Keratinocyte (primary cell): ENCODE measurements around the gene KCNC1. TPM values are rescaled to one million over a fixed set of nuclear protein-coding genes. Genes with fewer than 3 reads are reported as not detected.
A peak's percentile ranks its signal among the peaks of the same experiment; 100 is the strongest.

Experiments used
- DNase-seq: peaks from one replicate; pipeline ENCODE4 v3.0.0-alpha.2; 2011; ENCODE audit warnings: low read depth, missing footprints, low spot score
- FAIRE-seq: peaks from 2 replicates; lab custom pipeline; 2011; peaks lifted over from hg19 to GRCh38; lab: Jason Lieb, UNC
- H2AFZ ChIP-seq: 2 replicates; pipeline ENCODE4 v1.6.0; 2012; ENCODE audit warnings: low read length, control low read depth, inconsistent platforms; ENCODE audit not compliant: control insufficient read depth
- H3K27ac ChIP-seq: 2 replicates; pipeline ENCODE4 v1.5.1; 2011; ENCODE audit warnings: low read length; ENCODE audit not compliant: control insufficient read depth, insufficient read depth
- H3K27me3 ChIP-seq: 3 replicates; pipeline ENCODE4 v1.6.0; 2011; ENCODE audit warnings: low read length; ENCODE audit not compliant: control insufficient read depth, insufficient read depth; ENCODE audit errors: extremely low read depth
- H3K36me3 ChIP-seq, 2 experiments: 2 replicates in 1 of 2; 3 replicates in 1 of 2; pipeline ENCODE4 v1.5.1; 2011; ENCODE audit warnings: low read length in 2 of 2, mild to moderate bottlenecking in 1 of 2; ENCODE audit not compliant: control insufficient read depth in 2 of 2, insufficient read depth in 2 of 2; ENCODE audit errors: extremely low read depth in 1 of 2
- H3K4me1 ChIP-seq: 3 replicates; pipeline ENCODE4 v1.5.1; 2011; ENCODE audit warnings: low read length; ENCODE audit not compliant: control insufficient read depth, insufficient read depth; ENCODE audit errors: extremely low read depth
- H3K4me2 ChIP-seq: 3 replicates; pipeline ENCODE4 v1.6.0; 2011; ENCODE audit warnings: low read depth, low read length; ENCODE audit not compliant: control insufficient read depth, insufficient read depth; ENCODE audit errors: extremely low read depth
- H3K4me3 ChIP-seq, 3 experiments: fragments of 200-600 bp in 1 of 3; sonication (generic) in 1 of 3; 2 replicates in 2 of 3; 3 replicates in 1 of 3; pipeline ENCODE4 v1.5.1; 2011 to 2016; ENCODE audit warnings: low read length in 3 of 3, mild to moderate bottlenecking in 3 of 3, control low read depth in 2 of 3, inconsistent platforms in 1 of 3, low read depth in 1 of 3, mixed read lengths in 1 of 3, mixed run types in 1 of 3, moderate library complexity in 1 of 3; ENCODE audit not compliant: control insufficient read depth in 2 of 3, insufficient read depth in 2 of 3; ENCODE audit errors: extremely low read depth in 1 of 3
- H3K79me2 ChIP-seq: 2 replicates; pipeline ENCODE4 v1.6.0; 2012; ENCODE audit warnings: low read length; ENCODE audit not compliant: control insufficient read depth, insufficient read depth
- H3K9ac ChIP-seq: 3 replicates; pipeline ENCODE4 v1.6.0; 2011; ENCODE audit warnings: low read length; ENCODE audit not compliant: control insufficient read depth, insufficient read depth; ENCODE audit errors: extremely low read depth
- H3K9me1 ChIP-seq: 3 replicates; pipeline ENCODE4 v1.6.0; 2011; ENCODE audit warnings: low read length; ENCODE audit not compliant: control insufficient read depth, insufficient read depth; ENCODE audit errors: extremely low read depth
- H3K9me3 ChIP-seq: 2 replicates; pipeline ENCODE4 v1.5.1; 2012; ENCODE audit warnings: low read depth, low read length; ENCODE audit not compliant: control insufficient read depth
- H4K20me1 ChIP-seq: 3 replicates; pipeline ENCODE4 v1.6.0; 2011; ENCODE audit warnings: low read length; ENCODE audit not compliant: control insufficient read depth, insufficient read depth; ENCODE audit errors: extremely low read depth
- EZH2 ChIP-seq: IDR thresholded peaks from one replicate; pipeline ENCODE4 v1.6.1; 2012; ENCODE audit warnings: inconsistent platforms, mild to moderate bottlenecking, low read length, moderate library complexity
- dilution Hi-C: fragments of 300-500 bp; cut with MboI; formaldehyde crosslinking; loops from one replicate; pipeline ENCODE4 v1.7.0; 2020; ENCODE audit warnings: low sequenced_read_pairs; ENCODE audit not compliant: extremely low pct_ligation_motif_present
- polyA plus RNA-seq, 5 experiments: library from polyadenylated mRNA; depleted of rRNA in 3 of 5; stranded (reverse) in 3 of 5; stranded (forward) in 1 of 5; unstranded in 1 of 5; fragments of >200 nt; gene quantifications; 1 replicate in 1 of 5; 2 replicates in 3 of 5; 3 replicates in 1 of 5; pipeline versions ENCODE4 v1.2.1 to v1.2.3, GENCODE V29; 2011 to 2012; ENCODE audit warnings: missing spikeins in 2 of 5, low read depth in 1 of 5, low replicate concordance in 1 of 5
- TF ChIP-seq, protein P1 (sequence below), 3 experiments: IDR thresholded peaks in 1 of 3; conservative IDR thresholded peaks in 1 of 3; optimal IDR thresholded peaks in 1 of 3; 2 replicates in 2 of 3; 3 replicates in 1 of 3; pipeline versions ENCODE3 to v1.5.1; 2011; ENCODE audit warnings: low read length in 3 of 3, mild to moderate bottlenecking in 3 of 3, moderate library complexity in 2 of 3, control low read depth in 1 of 3, inconsistent platforms in 1 of 3; ENCODE audit not compliant: insufficient read depth in 2 of 3; ENCODE audit errors: extremely low read depth in 1 of 3

KCNC1 gene
- polyA plus RNA-seq, 1 donor (not counting 4 experiments of a cell fraction or from before 2014, with no cell fraction given): not detected

- no peak overlapping the region for H3K4me2 ChIP-seq
- no peak overlapping the region for H2AFZ ChIP-seq
- no peaks in the 10 kb centered on the region for H3K4me1 ChIP-seq
- peak; percentile 20 for FAIRE-seq
- H3K27ac ChIP-seq: no peak overlapping the region
- no peak for DNase-seq
- H3K27me3 ChIP-seq: peaks cover 13% of the 10 kb centered on the region
- no peaks in the 10 kb centered on the region for H3K79me2 ChIP-seq
- no peaks in the 10 kb centered on the region for H3K9me3 ChIP-seq
- no peak for TF ChIP-seq EZH2
- TF ChIP-seq, protein P1, sequence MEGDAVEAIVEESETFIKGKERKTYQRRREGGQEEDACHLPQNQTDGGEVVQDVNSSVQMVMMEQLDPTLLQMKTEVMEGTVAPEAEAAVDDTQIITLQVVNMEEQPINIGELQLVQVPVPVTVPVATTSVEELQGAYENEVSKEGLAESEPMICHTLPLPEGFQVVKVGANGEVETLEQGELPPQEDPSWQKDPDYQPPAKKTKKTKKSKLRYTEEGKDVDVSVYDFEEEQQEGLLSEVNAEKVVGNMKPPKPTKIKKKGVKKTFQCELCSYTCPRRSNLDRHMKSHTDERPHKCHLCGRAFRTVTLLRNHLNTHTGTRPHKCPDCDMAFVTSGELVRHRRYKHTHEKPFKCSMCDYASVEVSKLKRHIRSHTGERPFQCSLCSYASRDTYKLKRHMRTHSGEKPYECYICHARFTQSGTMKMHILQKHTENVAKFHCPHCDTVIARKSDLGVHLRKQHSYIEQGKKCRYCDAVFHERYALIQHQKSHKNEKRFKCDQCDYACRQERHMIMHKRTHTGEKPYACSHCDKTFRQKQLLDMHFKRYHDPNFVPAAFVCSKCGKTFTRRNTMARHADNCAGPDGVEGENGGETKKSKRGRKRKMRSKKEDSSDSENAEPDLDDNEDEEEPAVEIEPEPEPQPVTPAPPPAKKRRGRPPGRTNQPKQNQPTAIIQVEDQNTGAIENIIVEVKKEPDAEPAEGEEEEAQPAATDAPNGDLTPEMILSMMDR (optimal IDR thresholded peaks at IDR 0.05 in 1 of 3, IDR thresholded peaks at IDR 0.05 in 1 of 3, conservative IDR thresholded peaks at IDR 0.05 in 1 of 3; ENCODE audit: extremely low read depth in 1 of 3, insufficient read depth in 2 of 3, low read length in 3 of 3): no peak
- no peaks in the 10 kb centered on the region for H3K36me3 ChIP-seq
- H3K4me3 ChIP-seq: no peak overlapping the region
- no peaks in the 10 kb centered on the region for H4K20me1 ChIP-seq
- no peaks in the 10 kb centered on the region for H3K9me1 ChIP-seq
- dilution Hi-C loops: no loop called here
- no peak overlapping the region for H3K9ac ChIP-seq
Observed at GRCh38 chr11:17700991-17701390, 33.6 kb upstream of the KCNC1 start.

GRCh38 chr11:17702876-17703275 is 31.7 kb upstream of the KCNC1 start:
- DNase-seq (no peak), FAIRE-seq (no peak)
- Histone ChIP-seq H2AFZ (no peak overlapping the region), H3K27ac (no peak overlapping the region), H3K4me1 (no peaks in the 10 kb centered on the region), H3K36me3 (no peaks in the 10 kb centered on the region), H3K9me1 (no peaks in the 10 kb centered on the region), H3K79me2 (no peaks in the 10 kb centered on the region), H3K9me3 (no peaks in the 10 kb centered on the region), H3K4me3 (no peak overlapping the region), H3K9ac (no peak overlapping the region), H3K4me2 (no peak overlapping the region), H4K20me1 (no peaks in the 10 kb centered on the region), H3K27me3 (no peaks in the 10 kb centered on the region)
- dilution Hi-C loops: no loop called here
- TF ChIP-seq, protein P1 (optimal IDR thresholded peaks at IDR 0.05 in 1 of 3, IDR thresholded peaks at IDR 0.05 in 1 of 3, conservative IDR thresholded peaks at IDR 0.05 in 1 of 3; ENCODE audit: extremely low read depth in 1 of 3, insufficient read depth in 2 of 3, low read length in 3 of 3): no peak
- TF ChIP-seq EZH2: no peak
